Loucy (cell line): Measurements from ENCODE around the gene TP63.
A peak's percentile ranks its signal among the peaks of the same experiment; 100 is the strongest.

ENCODE experiments used
- H2AFZ ChIP-seq: fragments of 200-600 bp; sonication (generic); 2 replicates; pipeline ENCODE4 v1.6.0; 2016; ENCODE audit warnings: antibody characterized with exemption, mild to moderate bottlenecking, low read length, moderate library complexity
- H3F3A ChIP-seq: fragments of 200-600 bp; 2 replicates; pipeline ENCODE4 v1.6.0; 2016; ENCODE audit warnings: antibody characterized with exemption, low read depth, mild to moderate bottlenecking
- H3K27me3 ChIP-seq: fragments of 200-600 bp; sonication (generic); 2 replicates; pipeline ENCODE4 v1.6.1; 2014; ENCODE audit warnings: low read length, mild to moderate bottlenecking; ENCODE audit not compliant: insufficient read depth, poor library complexity, severe bottlenecking
- H3K36me3 ChIP-seq: fragments of 200-600 bp; sonication (generic); 2 replicates; pipeline ENCODE4 v1.6.1; 2016; ENCODE audit warnings: low read length; ENCODE audit not compliant: insufficient read depth
- H3K4me1 ChIP-seq: fragments of 200-600 bp; sonication (generic); 2 replicates; pipeline ENCODE4 v1.5.1; 2014; ENCODE audit warnings: low read length, mild to moderate bottlenecking; ENCODE audit not compliant: insufficient read depth, poor library complexity, severe bottlenecking
- H3K4me2 ChIP-seq: fragments of 200-600 bp; sonication (generic); 2 replicates; pipeline ENCODE4 v1.6.0; 2014; ENCODE audit warnings: antibody characterized with exemption, low read length, low read depth, mild to moderate bottlenecking; ENCODE audit not compliant: poor library complexity, severe bottlenecking
- H3K4me3 ChIP-seq: fragments of 200-600 bp; sonication (generic); 2 replicates; pipeline ENCODE4 v1.5.1; 2014; ENCODE audit warnings: low read length, mild to moderate bottlenecking, mixed read lengths; ENCODE audit not compliant: poor library complexity, severe bottlenecking
- H3K79me2 ChIP-seq: fragments of 200-600 bp; sonication (generic); 2 replicates; pipeline ENCODE4 v1.6.1; 2014; ENCODE audit warnings: low read length; ENCODE audit not compliant: insufficient read depth
- H3K9ac ChIP-seq: fragments of 200-600 bp; sonication (generic); 2 replicates; pipeline ENCODE4 v1.6.0; 2014; ENCODE audit warnings: mild to moderate bottlenecking, low read depth, low read length, moderate library complexity; ENCODE audit not compliant: poor library complexity, severe bottlenecking
- H3K9me2 ChIP-seq: fragments of 200-600 bp; sonication (generic); replicated peaks from 2 replicates; pipeline ENCODE4 v1.6.1; 2016; ENCODE audit warnings: low read depth, low read length, mixed read lengths
- H3K9me3 ChIP-seq: fragments of 200-600 bp; sonication (generic); 2 replicates; pipeline ENCODE4 v1.6.1; 2014; ENCODE audit warnings: mild to moderate bottlenecking, antibody characterized with exemption, low read length, low read depth; ENCODE audit not compliant: insufficient read depth
- H4K20me1 ChIP-seq: fragments of 200-600 bp; sonication (generic); 2 replicates; pipeline ENCODE4 v1.6.0; 2014; ENCODE audit warnings: antibody characterized with exemption, low read length, mild to moderate bottlenecking; ENCODE audit not compliant: insufficient read depth, poor library complexity, severe bottlenecking
- EZH2phosphoT487 ChIP-seq: fragments of 200-600 bp; IDR thresholded peaks from 2 replicates; pipeline ENCODE4 v1.6.1; 2018; ENCODE audit warnings: antibody characterized with exemption, mild to moderate bottlenecking, moderate library complexity, borderline replicate concordance
- TF ChIP-seq, protein P1 (sequence below): fragments of 200-600 bp; sonication (generic); conservative IDR thresholded peaks from 2 replicates; pipeline ENCODE4 v1.5.1; 2014; ENCODE audit warnings: mild to moderate bottlenecking, antibody characterized with exemption, low read length

Gene TP63

DNA sequence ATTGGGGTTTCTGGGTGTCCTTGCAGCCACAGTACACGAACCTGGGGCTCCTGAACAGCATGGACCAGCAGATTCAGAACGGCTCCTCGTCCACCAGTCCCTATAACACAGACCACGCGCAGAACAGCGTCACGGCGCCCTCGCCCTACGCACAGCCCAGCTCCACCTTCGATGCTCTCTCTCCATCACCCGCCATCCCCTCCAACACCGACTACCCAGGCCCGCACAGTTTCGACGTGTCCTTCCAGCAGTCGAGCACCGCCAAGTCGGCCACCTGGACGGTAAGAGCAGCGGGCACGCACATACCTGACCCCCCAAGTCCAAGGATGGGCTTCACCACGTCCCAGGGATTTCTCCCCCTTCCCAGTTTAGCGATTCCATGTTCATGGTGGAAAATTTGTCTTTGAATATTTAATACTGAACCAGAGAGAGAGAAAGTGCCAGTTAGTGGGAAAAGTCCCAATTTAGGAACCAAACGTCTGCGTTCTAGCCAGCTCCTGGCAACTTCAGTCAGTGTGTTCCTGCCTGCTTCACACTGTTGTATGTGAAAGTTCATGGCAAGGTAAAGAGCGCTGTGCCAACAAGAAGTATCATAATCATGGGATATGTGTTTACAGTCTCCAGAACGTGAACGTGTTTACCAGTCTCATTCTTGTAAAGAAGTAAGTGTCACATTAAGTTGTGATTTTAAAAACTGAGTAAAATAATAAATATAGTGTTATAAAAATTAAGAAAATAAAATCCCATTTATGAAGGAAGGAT, 177.2 kb downstream of the TP63 start:
- TF ChIP-seq EZH2phosphoT487: no peak
- TF ChIP-seq, protein P1, sequence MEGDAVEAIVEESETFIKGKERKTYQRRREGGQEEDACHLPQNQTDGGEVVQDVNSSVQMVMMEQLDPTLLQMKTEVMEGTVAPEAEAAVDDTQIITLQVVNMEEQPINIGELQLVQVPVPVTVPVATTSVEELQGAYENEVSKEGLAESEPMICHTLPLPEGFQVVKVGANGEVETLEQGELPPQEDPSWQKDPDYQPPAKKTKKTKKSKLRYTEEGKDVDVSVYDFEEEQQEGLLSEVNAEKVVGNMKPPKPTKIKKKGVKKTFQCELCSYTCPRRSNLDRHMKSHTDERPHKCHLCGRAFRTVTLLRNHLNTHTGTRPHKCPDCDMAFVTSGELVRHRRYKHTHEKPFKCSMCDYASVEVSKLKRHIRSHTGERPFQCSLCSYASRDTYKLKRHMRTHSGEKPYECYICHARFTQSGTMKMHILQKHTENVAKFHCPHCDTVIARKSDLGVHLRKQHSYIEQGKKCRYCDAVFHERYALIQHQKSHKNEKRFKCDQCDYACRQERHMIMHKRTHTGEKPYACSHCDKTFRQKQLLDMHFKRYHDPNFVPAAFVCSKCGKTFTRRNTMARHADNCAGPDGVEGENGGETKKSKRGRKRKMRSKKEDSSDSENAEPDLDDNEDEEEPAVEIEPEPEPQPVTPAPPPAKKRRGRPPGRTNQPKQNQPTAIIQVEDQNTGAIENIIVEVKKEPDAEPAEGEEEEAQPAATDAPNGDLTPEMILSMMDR: no peak
- Histone ChIP-seq H3K9me2 (no peaks in the 10 kb centered on the region), H4K20me1 (no peaks in the 10 kb centered on the region), H3K4me3 (no peak overlapping the region), H3K27me3 (no peaks in the 10 kb centered on the region), H3K79me2 (no peaks in the 10 kb centered on the region), H3K9me3 (no peaks in the 10 kb centered on the region), H3K36me3 (no peaks in the 10 kb centered on the region), H3K4me2 (no peak overlapping the region), H3F3A (no peaks in the 10 kb centered on the region), H2AFZ (no peak overlapping the region), H3K4me1 (peaks cover 16% of the 10 kb centered on the region), H3K9ac (no peak overlapping the region)

DNA sequence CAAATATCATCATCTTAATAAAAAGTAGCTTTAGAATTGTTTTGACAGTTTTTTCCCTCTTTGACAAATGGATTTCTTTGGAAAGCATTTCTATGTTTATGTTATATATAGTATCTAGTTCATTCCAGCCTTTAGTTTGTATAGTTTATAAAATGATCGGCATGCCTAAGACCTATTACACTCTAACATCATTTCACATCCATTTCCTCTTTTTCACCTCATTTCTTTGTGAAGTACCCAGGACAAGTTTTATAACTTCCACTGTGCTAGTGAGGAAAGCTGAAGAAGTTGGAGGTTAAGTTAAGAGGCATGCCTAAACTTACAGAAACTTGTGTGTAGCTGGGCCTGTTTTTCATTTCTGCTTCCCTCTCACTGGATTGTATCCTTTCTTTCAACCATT, 178.4 kb downstream of the TP63 start:
- Histone ChIP-seq H3K79me2 (no peaks in the 10 kb centered on the region), H3K9me2 (no peaks in the 10 kb centered on the region), H4K20me1 (no peaks in the 10 kb centered on the region)

GRCh38 chr3:189812806-189813465, 181.7 kb downstream of the TP63 start:
- Histone ChIP-seq H3K9ac (no peak overlapping the region), H3K9me3 (no peaks in the 10 kb centered on the region), H3K4me3 (no peak overlapping the region), H3K79me2 (no peaks in the 10 kb centered on the region), H3K27me3 (no peaks in the 10 kb centered on the region), H2AFZ (no peak overlapping the region), H3K36me3 (no peaks in the 10 kb centered on the region), H3F3A (no peaks in the 10 kb centered on the region), H3K4me2 (no peak overlapping the region), H3K9me2 (no peaks in the 10 kb centered on the region), H4K20me1 (no peaks in the 10 kb centered on the region), H3K4me1 (peaks cover 33% of the 10 kb centered on the region)
- TF ChIP-seq, protein P1: no peak

More for the DNA sequence above, 178.4 kb downstream of the TP63 start:
- H3K4me1 ChIP-seq: peaks cover 27% of the 10 kb centered on the region
- H3K36me3 ChIP-seq: no peaks in the 10 kb centered on the region
- H3F3A ChIP-seq: no peaks in the 10 kb centered on the region
- H3K27me3 ChIP-seq: no peaks in the 10 kb centered on the region
- peak overlapping the region; percentile 51; the same call in 1 of the 2 replicates for H2AFZ ChIP-seq
- no peak overlapping the region for H3K4me3 ChIP-seq
- no peaks in the 10 kb centered on the region for H3K9me3 ChIP-seq
- no peak overlapping the region for H3K9ac ChIP-seq
- TF ChIP-seq, protein P1: no peak
- no peak for TF ChIP-seq EZH2phosphoT487
- no peak overlapping the region for H3K4me2 ChIP-seq
